Inferior parietal cortex (tissue), 1 donor: ENCODE data around the gene MBTD1.

Experiments used
- DNase-seq: peaks from one replicate; pipeline ENCODE4 v3.0.0-alpha.2; 2016; ENCODE audit errors: extremely low spot score

The MBTD1 gene

GRCh38 chr17:51147650-51148049 is 112.2 kb downstream of the MBTD1 start:
- DNase-seq, result no peak

GRCh38 chr17:51144266-51145022 is 115.4 kb downstream of the MBTD1 start:
- DNase-seq, result no peak

GRCh38 chr17:51142597-51142996 is 117.3 kb downstream of the MBTD1 start:
- no peak for DNase-seq

- no peak for DNase-seq
These were observed 123.9 kb downstream of the MBTD1 start for GRCh38 chr17:51135956-51136355.

- no peak for DNase-seq
These were observed 126.5 kb downstream of the MBTD1 start for GRCh38 chr17:51133365-51133764.

GRCh38 chr17:51132964-51133319 is 126.9 kb downstream of the MBTD1 start:
- DNase-seq, result no peak

GRCh38 chr17:51128076-51128475 is 131.8 kb downstream of the MBTD1 start:
- DNase-seq, result no peak
